KBM-7 (cell line): ENCODE results near the gene HECW1.

ENCODE experiments used
- DNase-seq: peaks from one replicate; pipeline ENCODE4 v3.0.0-alpha.2; 2015
- in situ Hi-C: fragments of 300-500 bp; cut with MboI; formaldehyde crosslinking; loops from 2 replicates; pipeline ENCODE4 v1.14.3; 2020; ENCODE audit warnings: low sequenced_read_pairs, low pct_unique_long_range_greater_than_20kb, mixed read lengths

The HECW1 gene

GRCh38 chr7:43138710-43139109 lies 26.3 kb downstream of the HECW1 start:
- no peak for DNase-seq
- in situ Hi-C loops: no loop called here

- in situ Hi-C loops: no loop called here
Measured at GRCh38 chr7:43139137-43139536, 26.7 kb downstream of the HECW1 start.

GRCh38 chr7:43140186-43140585 lies 27.7 kb downstream of the HECW1 start:
- in situ Hi-C loops: no loop called here
- no peak for DNase-seq

More at GRCh38 chr7:43139137-43139536, 26.7 kb downstream of the HECW1 start:
- no peak for DNase-seq

DNA sequence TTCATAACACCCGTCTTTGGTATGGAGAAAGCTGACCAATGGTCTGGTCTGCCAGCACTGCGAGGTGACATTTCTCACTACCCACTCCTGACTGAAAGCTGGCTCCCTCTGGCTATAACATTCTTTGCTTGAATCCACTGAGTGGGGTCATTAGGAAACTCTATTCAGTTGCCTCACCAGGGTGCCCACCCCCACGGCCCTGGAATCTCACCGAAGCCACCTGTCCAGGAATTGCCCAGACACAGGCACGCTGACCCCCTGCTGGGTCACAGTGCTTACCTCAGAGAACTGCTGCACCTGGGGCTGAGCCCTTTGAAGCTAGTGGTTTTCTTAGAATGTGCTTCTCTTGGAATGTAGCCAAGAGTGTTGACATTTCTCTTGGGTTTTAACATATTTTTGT lies 28.6 kb downstream of the HECW1 start:
- DNase-seq: no peak
- in situ Hi-C loops: no loop called here

DNA sequence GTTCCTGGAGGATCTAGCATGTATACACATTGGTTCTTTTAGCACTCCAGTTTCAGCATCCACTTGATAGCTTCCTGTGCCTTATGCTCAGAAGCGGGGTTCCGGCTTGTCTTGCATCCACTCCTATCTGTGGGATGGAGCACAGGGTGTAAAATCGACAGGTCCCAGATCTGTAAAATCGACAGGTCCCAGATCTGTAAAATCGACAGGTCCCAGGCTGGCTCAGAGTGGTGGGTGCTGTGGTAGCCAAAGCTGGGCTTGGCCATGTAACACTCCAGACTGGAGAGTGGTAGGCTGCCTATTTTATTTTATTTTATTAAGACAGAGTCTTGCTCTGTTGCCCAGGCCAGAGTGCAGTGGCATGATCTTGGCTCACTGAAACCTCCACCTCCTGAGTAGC lies 30.3 kb downstream of the HECW1 start:
- in situ Hi-C loops: no loop called here
- DNase-seq: no peak

DNA sequence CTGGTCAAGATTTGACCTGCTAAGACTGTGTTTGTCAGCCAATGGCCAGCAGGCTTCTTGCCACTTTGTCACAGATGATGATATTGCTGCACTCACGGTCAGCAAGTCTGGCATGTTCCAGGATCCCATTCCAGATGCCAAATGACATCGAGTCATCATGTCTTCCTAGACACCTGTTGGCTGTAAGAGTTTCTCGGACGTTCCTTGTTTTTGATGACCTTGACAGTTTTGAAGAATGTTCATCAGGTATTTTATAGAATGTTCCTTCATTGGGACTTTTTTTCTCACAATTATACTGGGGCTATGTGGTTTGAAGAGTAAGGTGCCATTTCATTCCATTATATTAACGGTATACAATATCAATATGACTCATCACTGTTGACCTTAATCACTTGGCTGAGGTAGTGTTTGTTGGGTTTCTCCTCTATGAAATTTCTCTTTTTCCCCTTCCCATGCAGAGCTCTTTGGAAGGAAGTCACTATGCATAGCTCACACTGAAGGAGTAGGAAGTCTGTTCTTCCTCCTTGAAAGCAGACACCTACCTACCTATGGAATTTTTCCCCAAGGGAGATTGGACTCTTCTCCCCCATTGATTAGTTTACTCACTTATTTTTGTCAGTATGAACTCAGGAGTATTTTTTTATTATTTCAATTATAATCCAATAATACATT lies 31.6 kb downstream of the HECW1 start:
- in situ Hi-C loops: no loop called here
- DNase-seq: no peak

- in situ Hi-C loops: no loop called here
- no peak for DNase-seq
Measured at GRCh38 chr7:43148161-43148731, 35.8 kb downstream of the HECW1 start.

DNA sequence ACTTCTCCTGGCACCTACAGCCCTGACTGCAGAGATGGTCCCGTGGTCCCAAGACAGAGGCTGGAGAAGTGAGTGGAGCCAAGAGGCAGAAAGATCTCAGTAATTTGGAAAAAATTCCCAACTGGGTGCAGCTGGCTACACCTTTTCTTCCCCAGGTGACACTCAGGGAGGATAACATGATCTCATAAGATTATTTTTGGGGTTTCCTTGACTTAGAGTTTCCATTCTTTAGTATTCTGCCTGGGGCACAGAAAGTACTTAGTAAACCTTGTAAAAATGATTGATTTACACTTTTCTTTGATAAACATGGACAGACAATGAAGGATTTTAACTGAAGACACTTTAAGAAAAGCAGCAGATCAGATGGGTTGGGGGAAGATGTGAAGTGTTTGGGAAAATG lies 38.6 kb downstream of the HECW1 start:
- in situ Hi-C loops: no loop called here
- DNase-seq: no peak

DNA sequence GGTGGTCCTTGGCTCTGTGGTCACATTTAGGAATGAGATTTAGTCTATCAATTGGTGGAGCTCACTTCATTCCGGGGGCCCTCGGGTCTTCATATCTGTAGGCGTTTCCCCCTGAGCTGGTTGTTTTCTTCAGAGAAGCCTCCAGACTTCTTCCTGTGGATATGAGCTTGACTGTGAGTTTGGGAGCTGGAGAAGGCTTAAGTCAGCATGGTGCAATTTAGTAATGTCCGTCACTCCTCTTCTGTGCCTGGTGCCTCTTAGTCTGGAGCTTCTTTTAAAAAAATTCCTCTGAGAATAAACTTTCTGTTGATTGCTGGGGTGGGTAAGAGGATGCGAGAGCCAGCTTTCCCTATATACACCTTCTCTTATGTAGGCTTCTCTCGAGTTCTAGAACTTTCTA lies 40.2 kb downstream of the HECW1 start:
- in situ Hi-C loops: no loop called here

DNA sequence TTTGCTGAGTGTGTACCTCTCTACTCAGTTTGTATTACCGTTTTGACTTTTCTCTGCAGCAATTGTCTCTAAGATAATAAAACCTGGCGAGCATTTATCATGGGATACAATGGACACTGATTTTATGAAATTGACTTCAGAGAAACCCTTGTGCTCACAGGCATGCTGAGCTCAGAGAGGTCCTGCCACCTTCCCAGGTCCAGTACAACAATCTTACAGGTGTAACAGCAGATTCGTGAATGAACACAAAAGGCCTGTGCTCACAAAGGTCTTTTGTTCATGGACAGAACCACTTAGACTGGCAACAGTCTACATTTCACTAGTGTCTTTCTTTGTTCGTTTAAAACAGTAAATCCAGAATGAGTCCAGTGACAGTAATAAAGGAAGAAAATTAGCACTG lies 43.2 kb downstream of the HECW1 start:
- no peak for DNase-seq
- in situ Hi-C loops: no loop called here

More for the DNA sequence above, 40.2 kb downstream of the HECW1 start:
- no peak for DNase-seq

- in situ Hi-C loops: no loop called here
- DNase-seq: no peak
Measured at GRCh38 chr7:43163885-43164284, 51.4 kb downstream of the HECW1 start.

- no peak for DNase-seq
- in situ Hi-C loops: no loop called here
Measured at GRCh38 chr7:43164757-43165156, 52.3 kb downstream of the HECW1 start.

- DNase-seq: no peak
- in situ Hi-C loops: no loop called here
Measured at GRCh38 chr7:43166686-43167085, 54.2 kb downstream of the HECW1 start.

GRCh38 chr7:43169076-43169475 lies 56.6 kb downstream of the HECW1 start:
- in situ Hi-C loops: no loop called here
- DNase-seq: no peak

GRCh38 chr7:43170571-43170970 lies 58.1 kb downstream of the HECW1 start:
- in situ Hi-C loops: no loop called here
- no peak for DNase-seq

DNA sequence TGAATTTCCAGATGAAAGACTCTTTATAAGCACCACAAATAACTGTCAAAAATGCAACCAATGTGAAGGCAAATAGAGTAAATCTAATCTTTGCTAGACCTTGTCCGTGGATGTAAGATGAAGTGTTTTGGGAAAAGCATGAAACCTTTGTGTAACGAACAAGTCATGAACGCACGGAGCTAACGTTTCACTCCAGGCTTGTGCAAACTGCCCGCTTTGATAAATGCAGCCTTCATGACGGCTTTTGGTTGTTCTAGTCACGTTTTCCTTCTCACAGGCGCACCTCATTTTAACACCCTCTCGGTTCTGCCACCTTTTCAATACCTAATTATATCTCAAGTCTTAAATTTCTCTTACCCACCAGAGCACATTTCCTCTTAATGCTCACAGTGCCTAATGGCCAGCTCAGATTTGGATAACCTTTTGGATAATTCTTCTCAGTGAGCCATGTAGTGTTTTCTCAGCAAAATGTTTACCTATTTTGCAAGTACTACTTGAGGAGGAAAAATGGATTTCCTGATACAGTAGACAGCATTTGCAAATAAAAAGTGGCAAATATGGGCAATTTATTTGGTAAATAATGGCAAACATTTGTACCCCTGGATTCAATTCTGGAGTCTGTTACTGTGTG lies 63.2 kb downstream of the HECW1 start:
- no peak for DNase-seq
- in situ Hi-C loops: no loop called here

DNA sequence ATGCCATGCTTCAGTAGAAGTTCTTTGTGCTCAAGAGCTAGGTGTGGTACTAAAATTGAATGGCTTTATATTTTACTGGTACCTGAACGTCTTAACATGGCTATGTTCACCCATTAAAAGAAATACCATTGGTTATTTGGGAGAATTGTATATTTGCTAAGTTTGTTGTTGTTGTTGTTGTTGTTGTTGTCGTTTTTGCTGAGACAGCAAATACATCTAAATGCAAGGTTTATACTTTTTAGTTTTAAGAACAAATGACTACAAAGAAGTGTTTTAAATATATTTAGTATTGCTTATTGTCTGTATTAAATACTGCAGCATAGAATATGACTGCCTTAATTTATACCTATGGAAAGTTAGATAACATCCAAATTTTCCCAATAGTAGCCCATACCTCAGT lies 66.9 kb downstream of the HECW1 start:
- in situ Hi-C loops: no loop called here
- no peak for DNase-seq

DNA sequence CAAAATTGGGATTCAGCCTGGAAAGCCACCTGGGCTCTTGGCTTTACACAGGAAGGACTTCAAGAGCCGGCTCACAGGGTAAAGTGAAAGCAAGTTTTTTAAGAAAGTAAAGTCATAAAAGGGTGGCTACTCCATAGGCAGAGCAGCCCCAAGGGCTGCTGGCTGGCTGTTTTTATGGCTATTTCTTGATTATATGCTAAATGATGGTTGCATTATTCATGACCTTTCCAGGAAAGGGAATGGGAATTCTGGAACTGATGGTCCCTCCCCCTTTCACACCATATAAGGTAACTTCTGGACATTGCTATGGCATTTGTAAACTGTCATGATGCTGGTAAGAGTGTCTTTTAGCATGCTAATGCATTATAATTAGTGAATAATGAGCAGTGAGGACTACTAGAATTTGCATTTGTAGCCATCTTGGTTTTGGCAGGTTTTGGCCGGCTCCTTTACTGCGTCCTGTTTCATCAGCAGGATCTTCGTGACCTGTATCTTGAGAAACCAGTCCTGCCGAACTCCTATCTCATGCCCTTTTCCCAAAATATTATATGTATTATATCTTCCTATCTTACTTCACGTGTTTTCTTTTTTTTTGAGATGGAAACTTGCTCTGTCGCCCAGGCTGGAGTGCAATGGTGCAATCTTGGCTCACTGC lies 80.5 kb downstream of the HECW1 start:
- DNase-seq: no peak
- in situ Hi-C loops: no loop called here

- no peak for DNase-seq
Measured at GRCh38 chr7:43193893-43194292, 81.4 kb downstream of the HECW1 start.

DNA sequence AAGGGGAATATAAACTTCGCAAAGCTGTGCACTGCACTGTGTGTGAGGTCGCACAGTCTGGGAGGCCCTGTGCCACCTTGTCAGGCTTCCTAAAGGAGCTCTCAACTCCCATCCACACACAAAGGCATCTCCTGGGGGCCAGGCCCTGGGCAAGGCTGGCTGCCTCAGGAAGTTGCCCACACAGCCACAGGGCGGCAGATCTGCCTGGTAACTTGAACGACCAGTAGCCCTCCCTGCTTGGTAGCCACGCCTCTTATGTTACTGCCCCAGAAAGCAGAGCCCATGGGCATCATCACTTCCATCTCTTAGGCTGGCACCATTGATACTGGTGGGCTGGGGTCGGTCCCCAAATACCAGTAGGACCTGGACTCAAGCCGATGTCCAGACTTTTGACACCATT lies 82.8 kb downstream of the HECW1 start:
- DNase-seq: no peak
- in situ Hi-C loops: no loop called here

More at GRCh38 chr7:43193893-43194292, 81.4 kb downstream of the HECW1 start:
- in situ Hi-C loops: no loop called here
